HL-60/S4 treated with retinoic acid at 250 ng/mL for 4 days and 3 days (cell line): Measurements from ENCODE around the gene DCLK2.

ENCODE experiments used
- in situ Hi-C: fragments of 300-500 bp; cut with MboI; formaldehyde crosslinking; loops from 2 replicates; pipeline ENCODE4 v1.7.0; 2022; ENCODE audit warnings: low sequenced_read_pairs

The DCLK2 gene

DNA sequence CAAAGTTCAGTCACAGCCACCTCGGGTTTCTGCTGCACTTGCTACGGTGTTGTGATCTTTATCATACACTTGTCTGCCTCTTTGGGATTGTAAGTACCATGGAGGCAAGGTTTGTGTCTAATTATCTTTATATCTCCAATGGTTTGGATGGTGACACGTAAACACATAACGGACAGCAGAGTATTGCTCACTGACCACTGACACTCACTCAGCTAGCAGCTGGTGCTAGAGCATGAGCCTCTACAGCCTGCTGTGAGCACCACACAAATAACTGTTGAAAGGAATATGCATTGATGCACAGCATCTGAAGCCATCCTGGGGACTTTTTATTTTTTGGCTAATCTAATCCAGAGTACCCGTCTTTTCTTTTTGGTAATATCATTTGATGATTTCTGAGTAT is 156.0 kb downstream of the DCLK2 start:
- in situ Hi-C loops = no loop called here

DNA sequence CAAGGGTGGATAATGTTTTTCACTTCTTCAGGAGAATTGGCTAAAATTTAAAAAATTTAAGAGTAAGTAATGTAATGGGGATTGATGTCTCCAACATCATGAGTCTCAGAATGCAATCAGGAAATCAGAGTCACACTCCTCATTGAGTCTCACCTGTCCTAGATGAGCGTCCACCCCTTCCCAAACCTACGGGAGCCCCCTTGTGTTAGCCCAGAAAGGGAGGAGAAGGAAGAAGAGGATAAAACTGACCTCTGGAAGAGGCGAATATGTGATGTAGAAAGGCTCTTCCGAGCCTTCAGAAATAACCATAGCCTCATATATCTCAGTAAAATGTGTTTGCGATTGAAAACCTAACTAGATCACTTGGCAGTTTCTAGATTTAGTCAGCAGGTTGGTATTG is 157.1 kb downstream of the DCLK2 start:
- in situ Hi-C loops = no loop called here

DNA sequence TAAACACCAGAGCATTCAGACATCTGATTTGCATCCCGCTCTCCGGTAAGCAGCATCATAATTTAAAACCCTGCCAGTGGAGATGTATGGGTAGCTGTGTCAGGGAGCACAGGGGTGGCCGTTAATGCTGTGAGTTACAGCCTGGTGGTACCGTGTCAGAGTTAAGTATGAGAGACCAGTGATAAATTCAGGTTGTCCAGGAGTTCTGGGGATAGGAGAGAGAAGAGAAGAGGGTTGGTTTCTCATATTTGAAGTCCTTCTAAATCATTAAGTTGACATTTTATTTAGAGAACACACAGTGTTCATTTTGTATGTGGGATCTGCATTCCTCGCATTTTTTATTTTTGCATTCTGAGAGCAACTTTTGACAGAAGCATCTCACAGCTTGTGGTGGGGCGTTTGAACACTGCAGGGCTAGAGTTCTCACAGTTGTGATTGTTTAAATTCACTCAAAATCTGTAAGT is 157.6 kb downstream of the DCLK2 start:
- in situ Hi-C loops = no loop called here

DNA sequence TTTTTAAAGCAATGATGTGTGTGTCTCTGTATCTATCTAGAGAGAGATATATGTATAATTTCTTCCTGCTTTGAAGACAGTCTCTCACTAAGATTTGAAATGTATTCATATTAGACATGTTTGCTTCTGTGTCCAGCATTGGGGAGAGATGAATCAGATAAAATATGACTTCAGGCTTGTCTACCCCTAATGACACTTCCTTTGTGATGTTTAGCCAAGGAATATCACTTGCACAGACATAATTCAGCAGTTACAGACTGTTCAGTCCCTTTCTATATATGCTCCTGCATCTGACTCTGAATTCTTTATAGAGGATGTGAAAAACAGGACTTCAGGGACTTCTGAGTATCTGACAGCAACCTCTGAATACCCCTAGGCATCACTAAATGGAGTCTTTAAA is 158.4 kb downstream of the DCLK2 start:
- in situ Hi-C loops = no loop called here

DNA sequence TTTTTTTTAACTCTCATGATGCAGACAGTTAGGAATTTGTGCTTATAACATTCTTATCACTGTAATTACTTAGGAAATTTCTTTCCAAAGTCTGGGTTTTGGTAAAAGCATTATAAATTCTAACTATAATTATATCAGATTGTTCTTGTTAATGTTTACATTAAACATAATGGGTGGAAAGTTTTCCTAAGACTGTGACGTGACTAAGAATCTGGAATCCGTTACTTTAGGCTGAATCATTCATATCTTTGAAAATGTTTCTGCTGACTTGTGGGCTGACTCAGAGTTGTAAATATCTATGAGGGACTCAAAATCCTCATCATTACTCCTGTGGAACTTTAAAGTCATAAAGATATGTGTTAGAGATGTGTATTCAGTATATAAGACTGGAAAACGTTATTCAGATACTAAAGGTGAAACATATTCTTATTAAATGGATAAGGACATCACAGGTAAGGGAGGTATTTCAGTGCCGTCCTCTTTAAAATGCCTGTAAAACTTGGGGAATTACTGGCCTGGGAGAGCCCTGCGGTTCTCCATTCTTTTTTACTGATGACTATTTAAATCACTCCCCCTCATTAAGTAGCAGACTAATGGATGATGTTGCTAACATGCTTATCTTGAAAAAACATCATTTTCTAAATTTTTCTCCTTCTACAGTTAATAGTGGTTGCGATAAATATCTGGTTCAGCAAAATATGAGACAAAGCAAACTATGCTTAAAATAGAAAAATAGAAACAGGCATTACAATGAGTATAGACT is 159.0 kb downstream of the DCLK2 start:
- in situ Hi-C loops = no loop called here

DNA sequence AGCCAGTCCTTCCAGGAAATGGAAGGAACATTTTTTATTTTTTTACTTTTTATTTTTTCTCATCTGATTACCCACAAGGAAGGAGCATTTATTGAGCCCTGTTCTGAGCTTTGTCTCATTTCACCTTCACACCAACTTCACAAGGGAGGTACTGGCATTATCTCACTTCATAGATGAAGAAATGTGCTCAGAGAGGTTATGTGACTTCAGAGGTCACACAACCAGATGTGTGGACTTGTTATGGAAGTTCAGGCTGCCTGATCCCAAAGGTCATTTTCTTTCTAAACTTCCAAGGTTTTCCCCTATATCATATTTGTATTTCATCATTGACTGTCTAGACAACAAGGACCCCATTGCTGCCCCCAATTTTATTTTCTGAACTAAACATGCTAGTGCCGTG is 160.3 kb downstream of the DCLK2 start:
- in situ Hi-C loops = no loop called here

DNA sequence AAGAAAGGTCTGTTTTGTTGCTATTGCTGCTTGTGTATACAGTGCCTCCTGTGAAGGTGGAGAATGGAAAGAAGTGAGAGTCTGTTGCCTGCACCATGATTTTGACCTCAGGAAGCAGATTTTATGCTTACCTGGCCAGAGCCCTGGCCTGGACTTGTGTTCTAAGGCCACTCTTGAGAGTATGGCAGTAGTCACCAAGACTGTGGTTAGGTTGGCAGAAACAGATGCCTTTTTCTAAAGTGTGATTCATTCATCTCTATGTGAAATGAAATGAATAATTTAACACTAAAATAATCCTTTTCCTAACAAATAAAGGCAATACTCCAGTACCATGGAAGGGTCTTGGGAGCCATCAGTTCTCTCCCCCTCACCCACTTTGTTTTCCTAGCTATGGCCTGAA is 161.8 kb downstream of the DCLK2 start:
- in situ Hi-C loops = no loop called here

DNA sequence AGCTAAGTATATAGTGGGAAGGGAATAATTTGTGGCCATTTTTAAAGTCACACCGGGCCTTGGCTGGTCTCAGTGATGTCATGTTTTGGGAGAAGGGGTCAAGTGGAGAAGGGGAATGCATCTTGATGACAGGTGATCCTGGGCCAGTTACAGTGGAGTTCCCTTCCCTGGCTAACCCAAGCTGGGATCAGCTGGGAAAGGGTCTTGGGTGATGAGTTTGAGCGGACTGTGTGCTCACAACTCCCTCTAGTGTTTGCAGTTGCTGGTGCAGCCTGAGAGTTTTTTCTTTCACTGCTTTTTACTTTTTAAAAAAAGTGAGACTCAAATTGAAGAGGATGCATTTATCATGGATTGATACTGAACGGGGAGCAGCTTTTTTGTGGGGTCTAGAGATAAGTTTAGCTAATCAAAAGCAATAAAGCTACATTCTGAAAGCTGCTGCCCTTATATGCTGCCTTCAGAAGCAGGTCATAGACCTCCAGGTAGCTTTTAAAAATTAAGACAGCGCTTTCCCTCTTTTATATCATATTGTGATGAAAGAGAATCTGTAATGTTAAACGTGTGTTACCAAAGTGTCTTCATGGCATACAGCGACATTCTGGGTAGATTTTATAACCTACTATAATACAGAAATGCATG is 164.7 kb downstream of the DCLK2 start:
- in situ Hi-C loops = no loop called here

DNA sequence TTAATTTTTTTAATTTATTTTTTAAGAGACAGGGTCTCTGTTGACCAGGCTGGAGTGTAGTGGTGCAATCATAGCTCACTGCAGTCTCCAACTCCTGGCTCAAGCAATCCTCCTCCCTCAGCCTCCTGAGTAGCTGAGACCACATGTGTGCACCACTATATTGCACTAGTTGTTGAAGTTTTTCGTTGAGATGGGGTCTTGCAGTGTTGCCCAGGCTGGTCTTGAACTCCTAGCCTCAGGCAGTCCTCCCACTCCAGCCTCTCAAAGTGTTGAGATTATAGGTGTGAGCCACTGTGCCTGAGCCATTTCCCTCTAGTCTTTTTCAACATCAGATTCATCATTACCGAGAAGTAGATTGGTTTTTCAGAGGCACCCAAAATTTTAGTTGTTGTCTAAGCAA is 165.7 kb downstream of the DCLK2 start:
- in situ Hi-C loops = no loop called here

DNA sequence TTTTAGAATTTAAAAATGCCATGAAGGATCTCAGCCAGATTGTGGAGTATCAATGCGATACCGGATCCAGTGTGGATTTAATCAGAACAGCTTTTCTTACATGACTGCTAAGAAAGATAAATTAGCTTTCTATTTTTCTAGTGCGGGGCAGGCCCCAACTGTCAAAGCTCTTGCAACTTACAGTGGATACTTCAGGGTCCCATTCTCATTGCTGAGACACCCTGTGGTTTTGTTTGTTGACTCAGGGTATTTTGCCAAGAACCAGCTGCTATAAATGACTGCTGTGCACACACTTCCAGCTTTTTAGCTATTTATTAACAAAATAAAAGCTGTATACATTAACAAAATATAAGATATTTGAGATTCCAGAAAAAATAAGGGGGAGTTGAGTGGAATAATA is 166.4 kb downstream of the DCLK2 start:
- in situ Hi-C loops = no loop called here

DNA sequence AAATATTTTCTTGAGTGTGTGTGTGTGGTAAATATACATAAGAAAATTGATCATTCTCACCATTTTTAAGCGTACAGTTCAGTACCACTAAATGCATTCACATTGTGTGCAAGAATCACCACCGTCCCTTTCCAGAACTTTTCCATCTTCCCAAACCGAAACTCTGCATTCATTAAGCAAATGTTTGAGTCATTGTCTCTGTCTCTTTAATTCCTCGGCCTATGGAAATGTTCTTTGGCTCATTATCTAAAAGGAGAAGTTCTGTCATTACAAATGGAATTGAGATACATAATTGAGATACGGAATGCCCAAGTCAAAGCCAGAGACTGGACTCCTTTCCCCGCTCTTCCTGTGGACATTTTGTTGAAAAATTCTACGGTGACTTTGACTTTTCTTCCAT is 168.9 kb downstream of the DCLK2 start:
- in situ Hi-C loops = no loop called here

DNA sequence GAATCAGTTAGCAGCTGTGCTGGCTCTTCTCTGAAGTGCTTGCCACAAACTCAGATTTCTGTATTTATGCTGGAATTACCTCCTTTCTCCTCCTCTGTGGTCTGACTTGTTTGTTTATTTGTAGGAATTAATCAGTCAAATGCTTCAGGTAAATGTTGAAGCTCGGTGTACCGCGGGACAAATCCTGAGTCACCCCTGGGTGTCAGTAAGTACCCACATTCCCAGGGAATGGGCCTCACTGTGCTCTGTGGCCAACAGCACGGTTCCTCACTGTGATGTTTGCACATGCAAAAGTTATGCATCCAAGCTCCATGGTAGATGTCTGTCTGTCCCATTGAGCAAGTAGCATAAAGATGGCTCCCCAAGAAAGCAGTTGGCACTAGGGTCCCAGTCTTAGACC is 169.9 kb downstream of the DCLK2 start:
- in situ Hi-C loops = no loop called here

DNA sequence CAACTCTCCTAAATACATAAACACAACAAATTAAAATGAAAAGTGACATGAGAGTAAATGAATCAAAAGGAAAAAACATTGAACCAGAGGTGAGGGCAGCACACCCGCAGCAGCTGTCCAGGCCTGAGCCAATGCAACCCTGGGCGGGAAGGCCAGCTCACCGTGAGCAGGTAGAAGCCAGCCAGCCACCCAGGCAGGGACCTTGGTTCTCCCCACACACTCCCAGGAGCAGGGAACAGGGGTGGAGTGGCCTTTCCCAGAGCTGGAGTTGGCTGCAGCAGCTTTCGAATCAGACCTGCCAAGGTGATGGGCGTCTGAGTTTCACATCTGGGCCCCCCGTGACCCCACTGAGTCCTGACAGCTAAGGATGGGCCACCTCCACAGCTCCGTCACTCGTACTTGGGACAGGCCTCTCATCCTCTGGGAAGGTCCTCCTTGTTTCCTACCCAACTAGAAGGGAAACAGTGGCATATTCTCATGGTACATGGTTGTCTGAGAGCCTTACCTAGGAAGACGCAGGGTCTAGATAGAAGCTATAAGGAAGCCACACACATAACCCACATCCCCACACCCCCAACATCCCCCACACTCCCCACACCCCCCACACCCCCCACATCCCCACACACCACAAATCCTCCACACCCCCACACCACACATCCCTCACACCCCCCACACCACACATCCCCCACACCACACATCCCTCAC is 172.2 kb downstream of the DCLK2 start:
- in situ Hi-C loops = no loop called here

DNA sequence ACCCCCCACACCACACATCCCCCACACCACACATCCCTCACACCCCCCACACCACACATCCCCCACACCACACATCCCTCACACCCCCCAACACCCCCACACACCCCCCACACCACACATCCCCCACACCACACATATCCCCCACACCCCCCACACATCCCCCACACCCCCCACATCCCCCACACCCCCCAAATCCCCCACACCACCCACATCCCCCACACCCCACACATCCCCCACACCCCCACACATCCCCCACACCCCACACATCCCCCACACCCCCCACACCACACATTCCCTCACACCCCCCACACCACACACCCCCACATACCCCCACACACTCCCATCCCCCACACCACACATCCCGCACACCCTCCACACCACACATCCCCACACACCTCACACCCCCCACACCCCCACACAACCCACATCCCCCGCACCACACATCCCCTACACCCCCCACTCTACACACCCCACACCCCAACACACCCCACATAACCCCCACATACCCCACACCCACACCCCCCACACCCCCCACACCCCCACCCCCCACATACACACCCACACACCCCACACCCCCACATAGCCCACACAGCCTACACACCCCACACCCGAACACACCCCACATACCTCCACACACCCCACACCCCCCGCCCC is 172.9 kb downstream of the DCLK2 start:
- in situ Hi-C loops = no loop called here

DNA sequence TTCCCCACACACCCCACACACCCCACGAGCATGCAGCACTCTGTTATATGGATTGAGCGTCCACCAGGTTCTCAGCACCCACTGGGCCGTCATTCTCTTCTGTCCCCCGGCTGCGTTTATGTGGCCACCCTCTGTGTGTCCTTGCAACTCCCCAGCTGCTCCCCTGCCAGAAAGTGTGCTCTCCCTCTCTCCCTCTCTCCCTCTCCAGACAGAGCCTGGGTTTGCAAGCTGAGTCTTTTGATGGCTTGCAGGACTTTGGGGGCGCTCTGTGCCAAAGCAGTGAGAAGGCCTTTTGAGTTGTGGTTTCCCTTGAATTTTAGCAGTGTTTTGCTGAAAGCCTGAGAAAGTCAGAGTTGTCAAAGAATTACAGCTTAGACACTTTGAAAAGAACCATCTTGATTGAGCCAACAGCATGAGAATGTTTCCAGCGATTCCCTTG is 173.5 kb downstream of the DCLK2 start:
- in situ Hi-C loops = no loop called here

DNA sequence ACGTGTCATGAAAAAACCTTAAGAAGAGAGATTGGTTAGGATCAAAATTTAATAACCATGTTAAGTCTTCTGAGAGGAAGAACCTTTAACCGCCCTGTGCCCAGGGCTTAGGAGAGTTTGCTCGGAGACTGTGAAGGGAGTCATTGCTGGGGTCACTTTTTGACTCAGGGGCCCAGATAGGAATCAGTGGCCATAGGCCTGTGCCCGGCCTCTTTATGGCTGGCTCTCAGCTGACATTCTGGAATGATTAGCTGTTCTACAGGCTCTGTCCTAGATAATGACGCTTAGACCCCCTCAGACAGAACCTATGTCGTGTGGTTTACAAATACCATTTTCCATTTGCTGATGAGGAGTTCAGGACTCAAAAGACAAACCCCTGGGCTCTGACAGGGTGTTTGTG is 174.1 kb downstream of the DCLK2 start:
- in situ Hi-C loops = no loop called here

DNA sequence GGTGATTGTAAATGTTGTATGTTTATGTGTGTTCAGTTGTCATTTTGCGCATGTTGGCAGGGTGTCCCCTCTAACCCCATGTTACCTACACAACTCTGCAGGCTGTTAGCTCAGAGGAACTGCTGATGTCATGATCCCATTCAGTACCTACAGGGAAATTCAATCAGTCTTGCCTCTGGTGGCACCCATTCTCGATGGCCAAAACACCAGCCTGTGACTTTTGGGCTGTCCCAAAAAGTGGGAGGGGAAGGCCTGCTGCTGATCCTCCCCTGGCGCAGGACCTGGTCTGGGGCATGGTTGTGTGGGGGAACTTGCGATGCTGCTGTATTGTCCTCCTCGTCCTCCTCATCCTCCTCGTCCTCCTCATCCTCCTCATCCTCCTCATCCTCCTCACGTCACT is 174.5 kb downstream of the DCLK2 start:
- in situ Hi-C loops = no loop called here

DNA sequence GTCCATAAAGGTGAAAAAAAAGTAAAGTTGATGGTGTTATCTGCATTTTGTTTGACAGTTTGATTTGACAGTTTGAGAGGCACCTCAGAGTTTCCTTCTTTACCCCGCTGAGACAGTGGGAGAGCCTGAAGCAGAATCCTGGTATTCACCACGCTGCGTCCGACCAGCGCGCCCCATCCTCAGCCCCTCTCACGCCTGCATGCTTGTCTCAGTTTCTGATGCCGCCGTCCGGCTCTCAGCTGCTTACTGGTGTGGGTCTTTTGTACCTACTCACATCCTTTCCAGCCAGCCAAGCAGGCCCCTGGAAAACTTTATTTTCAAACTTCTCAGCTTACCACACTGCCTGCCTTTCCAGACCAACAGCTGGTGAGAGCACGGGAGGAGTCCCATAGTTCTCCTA is 175.2 kb downstream of the DCLK2 start:
- in situ Hi-C loops = no loop called here

DNA sequence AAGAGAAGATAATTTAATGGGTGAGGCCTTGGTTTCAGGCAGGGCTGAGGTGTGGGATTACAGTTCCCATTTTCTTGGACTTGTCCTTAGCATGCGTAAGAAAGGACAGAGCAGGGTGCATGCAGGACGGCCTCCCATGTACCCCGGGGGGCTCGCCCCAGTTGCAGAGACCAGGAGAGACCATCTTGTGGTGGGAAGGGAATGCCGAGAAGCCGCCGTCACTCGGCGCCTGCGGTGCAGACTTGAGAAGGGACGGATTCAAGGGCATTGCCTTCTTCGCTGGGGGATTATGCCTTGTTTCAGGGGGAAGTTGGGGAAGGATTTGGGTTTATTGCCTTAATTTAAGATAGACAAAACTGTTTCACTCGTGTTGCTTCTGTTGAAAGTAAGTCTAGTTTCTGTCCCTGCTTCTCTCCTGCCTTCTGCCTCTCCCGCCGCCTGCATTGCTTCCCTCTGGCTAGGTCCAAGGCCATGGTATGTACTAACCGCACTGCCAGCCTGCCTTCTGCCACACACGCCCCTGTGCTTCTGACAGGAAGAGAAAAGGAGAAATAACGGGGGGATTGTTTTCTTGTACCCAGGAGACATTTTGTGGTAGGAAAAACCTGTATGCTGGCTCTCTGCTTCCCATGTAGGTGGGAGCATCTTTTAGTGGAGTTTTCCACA is 175.9 kb downstream of the DCLK2 start:
- in situ Hi-C loops = no loop called here

DNA sequence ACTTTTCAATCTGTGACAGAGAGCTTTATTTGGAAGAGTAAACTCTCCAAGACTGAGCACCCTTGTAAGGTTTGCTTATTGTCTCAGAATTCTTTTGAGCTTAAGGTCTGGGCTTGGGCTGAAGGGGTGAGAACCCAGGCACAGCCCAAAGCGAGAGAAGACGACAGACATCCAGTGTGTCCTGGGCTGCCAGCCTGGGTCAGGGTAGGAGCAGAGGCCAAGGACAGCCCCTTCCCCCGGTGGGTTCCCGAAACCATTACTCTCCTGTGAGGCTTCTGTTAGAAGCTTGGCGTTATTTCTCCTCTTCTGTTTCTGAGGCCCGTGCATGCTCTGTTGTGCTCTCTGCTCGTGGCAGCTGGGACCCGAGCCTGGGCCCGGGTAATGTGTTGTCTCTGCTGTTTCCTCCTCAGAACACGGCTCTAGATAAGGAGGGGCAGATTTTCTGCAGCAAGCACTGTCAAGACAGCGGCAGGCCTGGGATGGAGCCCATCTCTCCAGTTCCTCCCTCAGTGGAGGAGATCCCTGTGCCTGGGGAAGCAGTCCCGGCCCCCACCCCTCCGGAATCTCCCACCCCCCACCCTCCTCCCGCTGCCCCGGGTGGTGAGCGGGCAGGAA is 177.5 kb downstream of the DCLK2 start:
- in situ Hi-C loops = no loop called here

DNA sequence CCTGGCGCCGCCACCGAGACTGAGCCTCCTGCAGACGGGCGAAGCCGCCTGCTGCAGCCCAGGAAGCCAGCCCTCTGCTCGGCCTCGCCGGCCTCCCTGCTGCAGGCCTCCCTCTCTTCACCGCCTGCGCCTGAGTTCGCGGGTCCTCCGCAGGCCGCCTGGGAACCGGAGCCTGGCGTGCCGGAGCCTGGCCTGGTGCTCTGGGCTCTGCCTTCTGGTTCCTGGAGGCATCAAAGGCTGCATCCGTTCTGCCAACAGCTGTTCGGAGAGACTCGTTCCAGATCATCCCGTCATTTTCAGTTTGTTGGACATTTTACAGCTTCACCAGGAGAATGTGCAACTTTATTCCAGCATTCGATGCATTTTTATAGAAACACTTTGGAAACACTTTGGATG is 178.0 kb downstream of the DCLK2 start:
- in situ Hi-C loops = no loop called here
